Activated T-helper 17 cell treated with anti-CD3 and anti-CD28 coated beads, Interleukin-2, amount 50 U/mL, for 72 hours (primary cell): ENCODE data around the gene CCDC24. TPM values are rescaled to one million over a fixed set of nuclear protein-coding genes. Genes with fewer than 3 reads are reported as not detected.

Source experiments
- ATAC-seq: fragments of 150-1000 bp; cut with Tn5 transposase; replicated peaks from 2 replicates; pipeline ENCODE4 v1.10.0; 2021; ENCODE audit warnings: mild to moderate bottlenecking, moderate library complexity
- H3K27ac Mint-ChIP-seq: one replicate; pipeline ENCODE4 v1.8.0; 2022; ENCODE audit warnings: mixed read lengths
- H3K27me3 Mint-ChIP-seq: one replicate; pipeline ENCODE4 v1.8.0; 2022; ENCODE audit warnings: mixed read lengths
- H3K36me3 Mint-ChIP-seq: one replicate; pipeline ENCODE4 v1.8.0; 2022; ENCODE audit warnings: low read depth, mild to moderate bottlenecking, mixed read lengths
- H3K4me1 Mint-ChIP-seq: one replicate; pipeline ENCODE4 v1.8.0; 2022; ENCODE audit warnings: mixed read lengths
- H3K4me3 Mint-ChIP-seq: one replicate; pipeline ENCODE4 v1.8.0; 2022; ENCODE audit warnings: mild to moderate bottlenecking, mixed read lengths
- H3K9me3 Mint-ChIP-seq: one replicate; pipeline ENCODE4 v1.8.0; 2022; ENCODE audit warnings: mixed read lengths
- total RNA-seq, 2 donors: library from RNA; stranded (reverse); gene quantifications; one replicate each; pipeline ENCODE4 v1.2.3, GENCODE V29; 2022

Gene CCDC24
- total RNA-seq, 2 donors from 2014 or later: 0.95 to 2.6 TPM

GRCh38 chr1:43971336-43971980, 19.9 kb upstream of the CCDC24 start:
- Mint-ChIP-seq H3K27ac (no peak overlapping the region), H3K36me3 (peaks cover 43% of the 10 kb centered on the region), H3K9me3 (no peaks in the 10 kb centered on the region), H3K4me3 (peak overlapping the region; percentile 92), H3K27me3 (no peaks in the 10 kb centered on the region), H3K4me1 (peaks cover 17% of the 10 kb centered on the region)
- no peak for ATAC-seq

GRCh38 chr1:43973981-43974442, 17.4 kb upstream of the CCDC24 start:
- Mint-ChIP-seq H3K4me1 (peaks cover 37% of the 10 kb centered on the region), H3K9me3 (no peaks in the 10 kb centered on the region), H3K27ac (peak overlapping the region; percentile 93), H3K4me3 (peak overlapping the region; percentile 97), H3K36me3 (peaks cover 66% of the 10 kb centered on the region), H3K27me3 (no peaks in the 10 kb centered on the region)
- no peak for ATAC-seq

GRCh38 chr1:43974443-43975248, 16.8 kb upstream of the CCDC24 start, which contains the start of gene ATP6V0B:
TSS of gene ATP6V0B (plus strand) at chr1:43974960. CDS start at chr1:43975041, 81 bp downstream.
- H3K36me3 Mint-ChIP-seq: peaks cover 67% of the 10 kb centered on the region
- H3K27ac Mint-ChIP-seq: peak within 1 kb of the TSS; percentile 93
- ATAC-seq: peak; percentile 83
- H3K4me1 Mint-ChIP-seq: peaks cover 37% of the 10 kb centered on the region
- no peaks in the 10 kb centered on the region for H3K9me3 Mint-ChIP-seq
- peak within 1 kb of the TSS; percentile 97 for H3K4me3 Mint-ChIP-seq
- no peaks in the 10 kb centered on the region for H3K27me3 Mint-ChIP-seq

- Mint-ChIP-seq H3K4me3 (peak overlapping the region; percentile 97), H3K4me1 (peaks cover 38% of the 10 kb centered on the region), H3K27me3 (no peaks in the 10 kb centered on the region), H3K36me3 (peaks cover 72% of the 10 kb centered on the region), H3K9me3 (no peaks in the 10 kb centered on the region), H3K27ac (peak overlapping the region; percentile 65)
- ATAC-seq: no peak
These were observed 16.0 kb upstream of the CCDC24 start for GRCh38 chr1:43975249-43975961.

GRCh38 chr1:43976045-43976444, 15.4 kb upstream of the CCDC24 start:
- peak overlapping the region; percentile 97 for H3K4me3 Mint-ChIP-seq
- peaks cover 43% of the 10 kb centered on the region for H3K4me1 Mint-ChIP-seq
- H3K36me3 Mint-ChIP-seq: peaks cover 68% of the 10 kb centered on the region
- no peak for ATAC-seq
- no peaks in the 10 kb centered on the region for H3K27me3 Mint-ChIP-seq
- peak overlapping the region; percentile 65 for H3K27ac Mint-ChIP-seq
- H3K9me3 Mint-ChIP-seq: no peaks in the 10 kb centered on the region

GRCh38 chr1:43976890-43977289, 14.5 kb upstream of the CCDC24 start:
- H3K4me3 Mint-ChIP-seq: peak overlapping the region; percentile 97

GRCh38 chr1:43977376-43978263, 13.8 kb upstream of the CCDC24 start:
- ATAC-seq: no peak
- H3K27ac Mint-ChIP-seq: peak overlapping the region; percentile 7
- no peaks in the 10 kb centered on the region for H3K9me3 Mint-ChIP-seq
- H3K27me3 Mint-ChIP-seq: no peaks in the 10 kb centered on the region
- H3K4me3 Mint-ChIP-seq: peak overlapping the region; percentile 97
- peaks cover 46% of the 10 kb centered on the region for H3K4me1 Mint-ChIP-seq
- H3K36me3 Mint-ChIP-seq: peaks cover 57% of the 10 kb centered on the region

More at GRCh38 chr1:43976890-43977289, 14.5 kb upstream of the CCDC24 start:
- no peaks in the 10 kb centered on the region for H3K27me3 Mint-ChIP-seq
- ATAC-seq: no peak
- peaks cover 65% of the 10 kb centered on the region for H3K36me3 Mint-ChIP-seq
- H3K27ac Mint-ChIP-seq: peak overlapping the region; percentile 7
- H3K9me3 Mint-ChIP-seq: no peaks in the 10 kb centered on the region
- H3K4me1 Mint-ChIP-seq: peaks cover 43% of the 10 kb centered on the region

GRCh38 chr1:43978264-43978550, 13.2 kb upstream of the CCDC24 start:
- peak overlapping the region; percentile 97 for H3K4me3 Mint-ChIP-seq
- H3K36me3 Mint-ChIP-seq: peaks cover 56% of the 10 kb centered on the region
- H3K4me1 Mint-ChIP-seq: peaks cover 47% of the 10 kb centered on the region
- H3K27ac Mint-ChIP-seq: peak overlapping the region; percentile 71
- no peaks in the 10 kb centered on the region for H3K27me3 Mint-ChIP-seq
- no peak for ATAC-seq
- H3K9me3 Mint-ChIP-seq: no peaks in the 10 kb centered on the region

GRCh38 chr1:43978551-43979260, 12.7 kb upstream of the CCDC24 start, which contains the start of gene B4GALT2:
TSS of gene B4GALT2 (plus strand) at chr1:43979210. CDS start at chr1:43981161, 1,951 bp downstream.
- Mint-ChIP-seq H3K27ac (peak within 1 kb of the TSS; percentile 71), H3K9me3 (no peaks in the 10 kb centered on the region), H3K4me3 (peak within 1 kb of the TSS; percentile 97), H3K27me3 (no peaks in the 10 kb centered on the region), H3K4me1 (peaks cover 42% of the 10 kb centered on the region), H3K36me3 (peaks cover 56% of the 10 kb centered on the region)
- peak; percentile 30 for ATAC-seq

- ATAC-seq: no peak
- Mint-ChIP-seq H3K27me3 (no peaks in the 10 kb centered on the region), H3K27ac (no peak overlapping the region), H3K9me3 (no peaks in the 10 kb centered on the region), H3K4me3 (peak overlapping the region; percentile 97), H3K4me1 (peaks cover 40% of the 10 kb centered on the region), H3K36me3 (peaks cover 55% of the 10 kb centered on the region)
These were observed 12.2 kb upstream of the CCDC24 start for GRCh38 chr1:43979261-43979527.

GRCh38 chr1:43979528-43980254, 11.7 kb upstream of the CCDC24 start:
- Mint-ChIP-seq H3K36me3 (peaks cover 53% of the 10 kb centered on the region), H3K4me3 (peak overlapping the region; percentile 83), H3K9me3 (no peaks in the 10 kb centered on the region), H3K4me1 (peaks cover 40% of the 10 kb centered on the region), H3K27me3 (no peaks in the 10 kb centered on the region), H3K27ac (peak overlapping the region; percentile 40)
- ATAC-seq: peak; percentile 33

- Mint-ChIP-seq H3K9me3 (no peaks in the 10 kb centered on the region), H3K4me1 (peaks cover 40% of the 10 kb centered on the region), H3K36me3 (peaks cover 54% of the 10 kb centered on the region), H3K27me3 (no peaks in the 10 kb centered on the region), H3K4me3 (peak overlapping the region; percentile 83), H3K27ac (peak overlapping the region; percentile 40)
- ATAC-seq: no peak
These were observed 10.9 kb upstream of the CCDC24 start for GRCh38 chr1:43980255-43981134.
